ENCODE measurements around the gene PARP11. TPM values are rescaled to one million over a fixed set of nuclear protein-coding genes. Genes with fewer than 3 reads are reported as not detected.

Gene PARP11
- total and polyA plus RNA-seq, 2 donors (not counting 3 experiments of a cell fraction or from before 2014, with no cell fraction given): 3.0 to 4.9 TPM

DNA sequence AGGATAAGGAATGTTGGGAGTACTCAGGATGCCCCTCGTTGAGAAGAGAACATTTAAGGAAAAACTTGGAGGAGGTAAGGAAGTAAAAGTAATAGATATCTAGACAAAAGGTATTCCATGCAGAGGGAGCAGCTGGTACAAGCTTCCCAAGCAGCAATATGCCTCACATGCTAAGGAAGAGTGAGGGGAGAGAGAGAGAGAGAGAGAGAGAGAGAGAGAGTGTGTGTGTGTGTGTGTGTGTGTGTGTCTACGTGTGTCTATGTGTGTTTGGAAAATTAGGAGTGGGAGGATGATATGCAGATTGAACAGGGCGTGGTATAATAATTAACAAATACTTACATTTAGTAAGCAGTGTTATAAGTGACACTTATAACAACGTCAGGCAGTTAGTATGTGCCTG is 9.2 kb upstream of the PARP11 start:
- no peaks in the 10 kb centered on the region for H3K79me2 ChIP-seq (ENCODE audit: control insufficient read depth, insufficient read depth, low read length)
- DNase-seq (ENCODE audit: low read depth, low spot score): no peak
- H3K27ac ChIP-seq (ENCODE audit: insufficient read depth, low read depth, low read length): no peak overlapping the region
- H2AFZ ChIP-seq (ENCODE audit: low read depth, low read length): no peak overlapping the region
- intact Hi-C loops (cut with micrococcal nuclease): no loop called here
- no peaks in the 10 kb centered on the region for H3K36me3 ChIP-seq (ENCODE audit: control insufficient read depth in 2 of 2, extremely low read depth in 1 of 2, insufficient read depth in 2 of 2, low read length in 2 of 2)
- H3K4me3 ChIP-seq (replicated peaks in 1 of 3; ENCODE audit: insufficient read depth in 1 of 3, low read depth in 1 of 3, low read length in 3 of 3): no peak overlapping the region
- H4K20me1 ChIP-seq (replicated peaks; ENCODE audit: control insufficient read depth, extremely low read depth, insufficient read depth, low read length): no peaks in the 10 kb centered on the region
- H3K9me1 ChIP-seq (replicated peaks; ENCODE audit: control insufficient read depth, extremely low read depth, insufficient read depth, low read length): no peaks in the 10 kb centered on the region
- no peak overlapping the region for H3K4me2 ChIP-seq (ENCODE audit: insufficient read depth, low read length)
- POLR2A ChIA-PET: no interaction called here
- TF ChIP-seq GATA2 (IDR thresholded peaks at IDR 0.05; ENCODE audit: insufficient read depth, insufficient read length, low read depth, low read length) (no peak), POLR2AphosphoS5 (IDR thresholded peaks at IDR 0.05; ENCODE audit: insufficient read depth, low read depth, low read length) (no peak), JUN (IDR thresholded peaks at IDR 0.05; ENCODE audit: borderline replicate concordance, insufficient read depth, insufficient read length, low read depth) (no peak), FOS (IDR thresholded peaks at IDR 0.05; ENCODE audit: borderline replicate concordance, insufficient read depth, low read length) (no peak), POLR2A (IDR thresholded peaks at IDR 0.05; ENCODE audit: low read depth, low read length) (no peak), MYC (IDR thresholded peaks at IDR 0.05; ENCODE audit: low read depth, low read length) (no peak), EZH2 (IDR thresholded peaks at IDR 0.05; ENCODE audit: borderline replicate concordance, low read depth, low read length, severe bottlenecking) (no peak)
- TF ChIP-seq, protein P1, sequence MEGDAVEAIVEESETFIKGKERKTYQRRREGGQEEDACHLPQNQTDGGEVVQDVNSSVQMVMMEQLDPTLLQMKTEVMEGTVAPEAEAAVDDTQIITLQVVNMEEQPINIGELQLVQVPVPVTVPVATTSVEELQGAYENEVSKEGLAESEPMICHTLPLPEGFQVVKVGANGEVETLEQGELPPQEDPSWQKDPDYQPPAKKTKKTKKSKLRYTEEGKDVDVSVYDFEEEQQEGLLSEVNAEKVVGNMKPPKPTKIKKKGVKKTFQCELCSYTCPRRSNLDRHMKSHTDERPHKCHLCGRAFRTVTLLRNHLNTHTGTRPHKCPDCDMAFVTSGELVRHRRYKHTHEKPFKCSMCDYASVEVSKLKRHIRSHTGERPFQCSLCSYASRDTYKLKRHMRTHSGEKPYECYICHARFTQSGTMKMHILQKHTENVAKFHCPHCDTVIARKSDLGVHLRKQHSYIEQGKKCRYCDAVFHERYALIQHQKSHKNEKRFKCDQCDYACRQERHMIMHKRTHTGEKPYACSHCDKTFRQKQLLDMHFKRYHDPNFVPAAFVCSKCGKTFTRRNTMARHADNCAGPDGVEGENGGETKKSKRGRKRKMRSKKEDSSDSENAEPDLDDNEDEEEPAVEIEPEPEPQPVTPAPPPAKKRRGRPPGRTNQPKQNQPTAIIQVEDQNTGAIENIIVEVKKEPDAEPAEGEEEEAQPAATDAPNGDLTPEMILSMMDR (IDR thresholded peaks at IDR 0.05; ENCODE audit: extremely low read depth in 1 of 2, insufficient read depth in 1 of 2, low read depth in 1 of 2, low read length in 2 of 2): no peak
- TF ChIP-seq, protein P2, sequence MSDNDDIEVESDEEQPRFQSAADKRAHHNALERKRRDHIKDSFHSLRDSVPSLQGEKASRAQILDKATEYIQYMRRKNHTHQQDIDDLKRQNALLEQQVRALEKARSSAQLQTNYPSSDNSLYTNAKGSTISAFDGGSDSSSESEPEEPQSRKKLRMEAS (IDR thresholded peaks at IDR 0.05; ENCODE audit: insufficient read depth, insufficient read length): no peak
- no peaks in the 10 kb centered on the region for H3K4me1 ChIP-seq (ENCODE audit: control insufficient read depth, extremely low read depth, insufficient read depth, low read length)
- no peak for FAIRE-seq
- dilution Hi-C loops (cut with MboI; ENCODE audit: extremely low pct_ligation_motif_present, low sequenced_read_pairs): no loop called here
- H3K9ac ChIP-seq (replicated peaks; ENCODE audit: extremely low read depth, insufficient read depth, low read length): no peak overlapping the region
- peaks cover 4 to 5% of the 10 kb centered on the region in 2 experiments for H3K27me3 ChIP-seq (ENCODE audit: control insufficient read depth in 2 of 2, insufficient read depth in 2 of 2, low read length in 2 of 2)
- no peaks in the 10 kb centered on the region for H3K9me3 ChIP-seq (replicated peaks; ENCODE audit: control insufficient read depth, insufficient read depth, low read length)
- CTCF ChIA-PET: interaction anchor here (6.8 to 11.6 kb wide), 2 partner anchors 157 to 395 kb away, joined by 191 to 464 read pairs; no protein-coding TSS in a partner anchor
- BruUV-seq (replicated peaks): no TSS peak

Measured in endothelial cell of umbilical vein (primary cell).